ENCODE results near the gene GSTM4. TPM values are rescaled to one million over a fixed set of nuclear protein-coding genes. Genes with fewer than 3 reads are reported as not detected.
A peak's percentile ranks its signal among the peaks of the same experiment; 100 is the strongest.

GSTM4 gene
- total and polyA plus RNA-seq, 9 of the 15 experiments (the other 6 are each of a cell fraction or from before 2014, with no cell fraction given), result 18.8 to 53.4 (median 38.8) TPM

GRCh38 chr1:109643385-109644230 is 12.3 kb upstream of the GSTM4 start (continued):
- TF ChIP-seq REST (IDR thresholded peaks at IDR 0.05; ENCODE audit: borderline replicate concordance) (peak; percentile 92), REST (CRISPR knock-in tag; IDR thresholded peaks at IDR 0.05; ENCODE audit: low read depth) (no peak), ESRRB (CRISPR knock-in tag; IDR thresholded peaks at IDR 0.05; ENCODE audit: borderline replicate concordance) (no peak), KAT8 (IDR thresholded peaks at IDR 0.05; ENCODE audit: low read depth) (no peak), ZNF121 (CRISPR knock-in tag; conservative IDR thresholded peaks at IDR 0.05) (no peak), TAF1 (IDR thresholded peaks at IDR 0.05; ENCODE audit: control insufficient read depth, extremely low read depth, insufficient read depth, low read length, severe bottlenecking) (no peak), ZNF778 (CRISPR knock-in tag; IDR thresholded peaks at IDR 0.05) (no peak), STAG1 (CRISPR knock-in tag; IDR thresholded peaks at IDR 0.05; ENCODE audit: borderline replicate concordance) (peak; percentile 89), SOX6 (IDR thresholded peaks at IDR 0.05) (peak; percentile 34; the same call in 1 of the 2 replicates), NCOA2 (IDR thresholded peaks at IDR 0.05; ENCODE audit: partially characterized antibody in 2 of 2) (no peak), SMAD1 (IDR thresholded peaks at IDR 0.05; ENCODE audit: low read depth, low read length, partially characterized antibody) (no peak), ARNT (IDR thresholded peaks at IDR 0.05) (no peak), ZNF174 (CRISPR knock-in tag; IDR thresholded peaks at IDR 0.05) (no peak), SREBF1 (IDR thresholded peaks at IDR 0.05; ENCODE audit: borderline replicate concordance, low read depth, low read length) (no peak), SRF (CRISPR knock-in tag; IDR thresholded peaks at IDR 0.05) (0 out of 4 replicates have a peak, but pooled peaks of 1 of the 2 experiments have one; percentile 14), ZNF668 (CRISPR knock-in tag; IDR thresholded peaks at IDR 0.05) (no peak), RBM15 (IDR thresholded peaks at IDR 0.05; ENCODE audit: insufficient read depth, low read length) (no peak), SRSF3 (IDR thresholded peaks at IDR 0.05; ENCODE audit: insufficient read depth, low read length) (no peak), XRCC3 (IDR thresholded peaks at IDR 0.05) (no peak), MAFK (IDR thresholded peaks at IDR 0.05; ENCODE audit: low read length) (no peak; the same call in 1 of the 2 replicates), NEUROD1 (IDR thresholded peaks at IDR 0.05; ENCODE audit: borderline replicate concordance, low read depth, low read length, partially characterized antibody) (peak; percentile 42)

Measured in K562 (cell line).